GM18951 (cell line): Measurements from ENCODE around the gene SIPA1L3.

Experiments
- POLR2A ChIP-seq: IDR thresholded peaks from 4 replicates; pipeline ENCODE4 v1.6.1; 2011; ENCODE audit warnings: mild to moderate bottlenecking; ENCODE audit not compliant: insufficient read length, insufficient read depth; ENCODE audit errors: extremely low read depth
- in situ Hi-C: fragments of 300-500 bp; cut with MboI; formaldehyde crosslinking; loops from one replicate; pipeline ENCODE4 v1.12.0; 2022; ENCODE audit warnings: low sequenced_read_pairs, mixed read lengths, inconsistent platforms; ENCODE audit not compliant: unreplicated experiment

The SIPA1L3 gene

DNA sequence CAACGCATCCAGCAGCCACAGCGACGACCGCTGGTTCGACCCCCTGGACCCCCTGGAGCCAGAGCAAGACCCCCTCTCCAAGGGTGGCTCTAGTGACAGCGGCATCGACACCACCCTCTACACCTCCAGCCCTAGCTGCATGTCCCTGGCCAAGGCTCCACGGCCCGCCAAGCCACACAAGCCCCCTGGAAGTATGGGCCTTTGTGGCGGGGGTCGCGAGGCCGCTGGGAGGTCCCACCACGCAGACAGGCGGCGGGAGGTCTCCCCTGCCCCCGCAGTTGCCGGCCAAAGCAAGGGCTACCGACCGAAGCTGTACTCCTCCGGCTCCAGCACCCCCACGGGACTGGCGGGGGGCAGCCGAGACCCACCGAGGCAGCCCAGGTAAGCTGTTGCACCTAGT, 257.5 kb downstream of the SIPA1L3 start:
- in situ Hi-C loops: no loop called here
- TF ChIP-seq POLR2A: no peak

DNA sequence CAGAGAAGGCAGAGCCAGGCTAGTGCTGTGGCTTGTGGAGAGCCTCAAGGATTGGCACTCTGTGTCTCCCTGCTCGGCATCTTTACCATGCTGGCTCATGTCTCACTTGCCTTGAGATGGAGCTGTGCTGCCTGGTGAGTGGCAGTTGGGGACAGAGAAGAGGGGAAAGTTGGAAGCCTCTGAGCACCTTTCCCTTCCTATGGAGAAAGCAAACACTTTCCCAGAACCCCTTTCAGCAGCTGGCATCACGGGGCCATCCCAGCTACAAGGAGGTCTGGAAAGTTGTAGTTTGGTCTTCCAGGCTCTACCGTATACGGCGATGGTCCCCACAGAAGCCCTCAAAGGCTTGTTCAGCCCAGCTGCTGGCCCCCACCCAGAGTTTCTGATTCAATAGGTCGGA, 258.3 kb downstream of the SIPA1L3 start:
- in situ Hi-C loops: no loop called here

DNA sequence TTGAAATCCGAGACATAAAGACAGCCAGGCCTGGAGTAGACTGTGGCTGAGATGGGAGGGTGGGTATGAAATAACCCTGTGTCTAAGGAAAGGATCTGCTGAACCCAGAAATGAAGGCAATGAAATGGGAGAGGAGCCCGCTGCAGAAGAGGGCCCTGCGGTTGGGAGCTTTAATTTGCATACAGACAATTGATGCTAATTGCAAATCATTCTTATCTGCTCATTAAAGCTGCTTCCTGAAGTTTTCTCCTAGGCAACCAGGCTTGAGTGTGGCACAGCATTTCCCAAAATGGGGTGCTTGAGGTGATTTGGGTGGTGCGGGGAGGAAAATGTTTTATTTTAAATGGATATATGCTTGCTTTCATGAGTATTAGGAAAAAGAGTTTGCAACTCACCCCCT, 261.6 kb downstream of the SIPA1L3 start:
- in situ Hi-C loops: no loop called here
- TF ChIP-seq POLR2A: no peak

More for the DNA sequence above, 258.3 kb downstream of the SIPA1L3 start:
- TF ChIP-seq POLR2A: no peak

DNA sequence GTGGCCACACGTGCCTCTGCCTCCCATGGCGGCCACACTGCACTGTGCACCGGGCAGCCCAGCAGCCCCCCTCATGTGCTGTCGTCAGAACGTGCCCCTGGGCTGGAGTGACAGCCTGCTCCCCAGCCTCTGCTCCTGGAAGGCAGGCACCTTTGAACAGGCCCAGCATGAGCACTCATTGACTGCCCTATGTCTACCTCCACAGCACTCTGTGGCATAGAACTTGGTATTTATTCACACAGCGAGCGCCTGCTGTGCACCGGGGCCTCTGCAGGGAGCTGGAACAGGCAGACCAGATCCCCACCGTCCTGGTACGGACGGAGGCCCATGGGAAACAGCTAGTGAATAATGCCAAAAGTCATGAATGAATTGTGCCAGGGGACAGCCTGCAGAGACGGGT, 263.3 kb downstream of the SIPA1L3 start:
- in situ Hi-C loops: no loop called here
- TF ChIP-seq POLR2A: no peak

DNA sequence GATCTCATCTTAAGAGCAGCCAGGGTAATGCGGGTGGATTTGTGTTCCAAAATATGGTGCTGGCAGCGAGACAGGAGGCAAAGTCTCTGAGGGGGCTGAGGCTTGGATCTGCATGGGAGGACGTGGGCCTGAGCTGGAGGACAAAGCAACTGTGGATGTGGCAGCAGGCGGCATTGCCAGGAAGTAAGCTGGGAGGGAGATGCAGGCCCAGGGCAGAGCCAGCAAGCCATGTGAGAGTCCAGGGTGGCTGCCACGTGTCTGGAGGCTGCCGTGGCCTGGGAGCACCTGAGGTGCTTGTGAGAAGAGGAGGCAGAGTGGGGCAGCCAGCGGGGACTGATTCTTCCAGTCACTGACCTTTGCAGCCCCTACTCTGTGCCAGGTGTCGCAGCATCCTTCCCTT, 265.0 kb downstream of the SIPA1L3 start:
- TF ChIP-seq POLR2A: no peak
- in situ Hi-C loops: no loop called here

DNA sequence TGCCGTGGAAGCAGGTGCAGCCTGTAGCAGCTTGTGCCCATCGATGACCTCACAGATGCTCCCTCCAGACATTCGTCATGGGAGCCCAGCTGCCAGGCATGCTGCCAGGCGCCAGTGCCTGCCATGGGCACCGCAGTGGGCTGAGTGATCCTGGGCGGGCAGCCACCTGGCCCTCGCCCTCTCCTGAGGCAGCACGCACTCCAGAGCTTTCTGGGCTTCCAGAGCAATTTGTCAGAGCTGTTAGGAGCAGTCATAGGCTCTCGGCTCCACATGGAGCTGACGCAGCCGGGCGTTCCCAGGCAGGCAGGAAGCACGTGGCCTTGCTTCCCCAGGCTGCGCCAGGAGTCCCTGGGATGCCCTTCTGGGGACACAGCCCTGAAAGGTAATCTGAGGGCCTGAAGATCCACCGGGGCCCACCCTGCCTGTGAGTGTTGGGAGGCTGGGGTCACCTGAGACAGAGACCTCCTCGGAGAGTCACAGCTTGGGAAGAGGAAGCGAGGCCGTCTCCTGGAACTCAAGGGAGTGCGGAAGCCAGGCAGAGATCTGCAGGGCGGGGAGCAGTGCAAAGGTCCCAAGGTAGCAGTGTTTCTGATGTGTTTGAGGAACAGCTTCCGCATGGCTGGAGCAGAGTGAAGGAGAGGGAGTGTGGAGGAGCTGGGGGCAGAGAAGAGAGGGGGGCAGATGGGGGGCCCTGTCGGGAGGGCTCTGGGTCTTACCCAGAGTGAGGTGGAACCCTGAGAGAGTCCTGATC, 266.5 kb downstream of the SIPA1L3 start:
- no peak for TF ChIP-seq POLR2A
- in situ Hi-C loops: no loop called here

DNA sequence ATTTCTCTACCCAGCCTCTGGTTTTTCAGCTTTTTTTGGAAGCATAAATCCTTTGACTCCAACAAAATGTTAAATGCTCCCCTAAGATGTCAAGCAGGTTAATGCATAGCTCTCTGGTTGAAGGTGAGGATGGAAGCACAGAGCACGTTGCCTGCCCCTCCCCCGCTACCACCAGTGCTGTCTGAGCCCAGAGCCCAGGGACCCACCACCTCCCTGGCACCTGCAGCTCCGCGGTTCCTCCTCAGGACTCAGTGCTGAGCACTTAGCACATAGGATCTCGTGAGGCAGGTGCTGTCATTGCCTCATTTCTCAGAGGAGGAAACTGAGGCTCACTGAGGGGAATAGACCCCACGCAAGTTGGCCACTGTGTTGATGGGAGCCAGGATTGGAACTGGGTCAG, 268.4 kb downstream of the SIPA1L3 start:
- in situ Hi-C loops: no loop called here
- TF ChIP-seq POLR2A: no peak

DNA sequence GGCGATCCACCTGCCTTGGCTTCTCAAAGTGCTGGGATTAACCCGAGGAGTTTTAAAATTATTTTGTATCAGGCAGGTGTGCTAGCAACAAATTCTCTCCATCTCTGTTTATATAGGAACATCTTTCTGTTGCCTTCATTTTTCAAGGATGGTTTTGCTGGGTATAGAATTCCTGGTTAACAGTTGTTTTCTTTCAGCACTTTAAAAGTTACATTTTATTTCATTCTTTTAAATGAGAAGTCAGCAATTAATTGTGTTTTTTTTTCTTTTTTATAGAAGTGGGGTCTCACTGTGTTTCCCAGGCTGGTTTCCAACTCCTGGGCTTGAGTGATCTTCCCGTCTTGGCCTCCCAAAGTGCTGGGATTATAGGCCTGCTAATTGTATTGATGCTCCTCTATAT, 273.1 kb downstream of the SIPA1L3 start:
- no peak for TF ChIP-seq POLR2A
- in situ Hi-C loops: no loop called here

DNA sequence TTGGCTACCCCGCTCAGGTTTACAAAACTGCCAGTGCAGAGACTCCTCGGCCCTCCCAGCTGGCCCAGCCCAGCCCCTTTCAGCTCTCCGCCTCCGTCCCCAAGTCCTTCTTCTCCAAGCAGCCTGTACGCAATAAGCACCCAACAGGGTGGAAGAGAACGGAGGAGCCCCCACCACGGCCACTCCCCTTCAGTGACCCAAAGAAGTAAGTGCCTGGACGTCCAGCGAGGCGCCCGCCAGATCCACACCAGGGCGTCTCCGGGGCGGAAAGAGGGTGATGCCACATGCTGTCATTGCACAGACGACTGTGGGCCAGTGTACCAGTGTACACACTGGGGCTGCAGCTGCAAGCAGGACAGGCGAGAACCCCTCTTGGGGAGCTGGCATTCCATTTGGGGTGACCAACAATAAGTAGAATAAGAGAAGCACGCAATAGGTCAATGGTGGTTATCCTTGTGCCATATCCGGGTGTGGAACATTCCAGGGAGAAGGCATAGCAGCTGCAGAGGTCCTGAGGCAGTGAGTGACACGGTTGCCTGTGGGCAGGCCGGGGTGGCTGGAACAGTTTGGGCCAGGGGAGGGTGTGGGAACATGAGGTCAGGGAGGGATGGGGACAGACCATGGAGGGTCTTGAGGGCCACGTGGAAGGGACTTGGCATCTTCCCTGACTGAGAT, 275.7 kb downstream of the SIPA1L3 start:
- TF ChIP-seq POLR2A: no peak
- in situ Hi-C loops: no loop called here

DNA sequence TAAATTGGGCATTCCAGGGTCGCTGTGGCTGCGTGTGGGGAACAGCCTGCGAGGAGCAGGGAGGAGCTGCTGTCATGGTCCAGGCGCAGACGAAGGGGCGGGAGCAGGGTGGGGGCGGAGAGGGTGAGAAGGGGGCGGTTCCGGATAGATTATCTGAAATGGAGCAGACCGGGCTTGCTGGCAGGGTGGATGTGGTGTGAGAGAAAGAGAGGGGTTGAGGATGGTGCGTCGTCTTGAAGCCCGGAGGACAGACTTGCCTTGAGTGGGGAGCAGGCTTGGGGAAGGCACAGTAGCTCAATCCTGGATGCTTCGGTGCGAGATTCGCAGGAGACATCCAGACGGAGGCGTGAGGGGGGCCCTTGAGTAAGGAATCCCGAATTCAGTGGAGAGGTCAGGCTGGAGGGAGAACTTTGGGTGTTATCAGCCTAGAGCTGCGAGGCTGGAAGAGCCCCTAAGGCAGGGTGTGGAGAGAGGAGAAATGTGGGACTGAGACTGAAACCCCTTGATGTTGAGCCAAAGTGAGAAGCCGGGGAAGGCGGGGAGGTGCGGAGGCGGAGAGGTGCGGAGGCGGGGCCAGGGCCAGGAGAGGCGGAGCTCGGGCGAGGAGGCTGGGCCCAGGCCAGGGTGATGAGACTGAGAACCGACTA, 276.4 kb downstream of the SIPA1L3 start:
- in situ Hi-C loops: no loop called here

DNA sequence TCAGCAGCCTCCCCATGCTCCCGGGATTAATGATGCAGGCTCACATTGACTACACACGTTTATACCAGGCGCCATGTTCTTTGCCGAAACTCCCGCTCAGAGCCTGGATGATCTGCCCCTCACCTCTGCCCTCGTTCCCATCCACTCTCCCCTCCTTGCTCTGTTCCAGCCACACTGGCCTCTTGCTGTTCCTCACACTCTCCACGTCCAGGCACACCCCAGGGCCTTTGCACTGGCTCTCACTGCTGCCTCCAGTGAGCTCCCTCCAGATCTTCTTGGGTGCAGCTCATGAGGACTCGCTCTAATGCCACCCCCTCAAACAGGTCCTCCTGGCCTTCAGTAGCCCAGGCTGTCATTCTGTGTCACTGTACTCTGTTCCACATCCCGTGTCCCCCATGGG, 277.8 kb downstream of the SIPA1L3 start:
- TF ChIP-seq POLR2A: no peak
- in situ Hi-C loops: no loop called here

More for the DNA sequence above, 276.4 kb downstream of the SIPA1L3 start:
- no peak for TF ChIP-seq POLR2A

DNA sequence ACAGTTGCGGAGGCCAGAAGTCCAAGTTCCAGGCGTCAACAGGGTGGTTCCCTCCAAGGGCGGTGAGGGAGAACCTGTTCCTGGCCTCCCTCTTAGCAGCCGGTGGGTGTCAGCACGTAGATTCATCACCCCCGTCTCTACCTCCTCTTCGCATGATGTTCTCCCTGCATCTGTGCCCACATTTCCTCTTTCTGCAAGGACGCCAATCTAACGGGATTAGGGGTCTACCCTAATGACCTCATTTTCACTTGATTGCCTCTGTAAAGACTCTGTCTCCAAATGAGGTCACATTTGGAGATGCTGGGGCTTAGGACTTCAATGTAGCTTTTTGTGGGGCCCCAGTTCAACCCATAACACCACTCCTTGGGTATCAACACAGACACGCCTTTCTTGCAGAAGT, 278.6 kb downstream of the SIPA1L3 start:
- in situ Hi-C loops: no loop called here
- no peak for TF ChIP-seq POLR2A

DNA sequence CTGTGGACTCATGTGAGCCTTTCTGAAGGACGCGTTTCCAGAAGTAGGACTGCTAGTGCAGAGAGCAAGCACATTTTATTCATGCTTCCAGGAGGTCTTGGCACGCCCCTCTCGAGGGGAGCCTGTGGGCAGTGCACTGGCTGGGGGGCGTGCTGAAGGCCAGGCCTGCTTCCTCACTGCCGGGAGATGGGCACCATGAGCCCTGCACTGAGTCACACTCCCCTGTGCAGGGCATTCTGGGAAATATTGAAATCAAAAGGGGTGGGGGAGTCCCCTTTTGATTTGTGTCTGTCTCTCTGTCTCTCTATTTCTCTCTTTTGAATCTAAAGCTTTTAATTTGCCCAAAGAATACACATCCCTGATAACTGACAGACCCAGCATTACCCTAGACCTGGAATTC, 283.1 kb downstream of the SIPA1L3 start:
- in situ Hi-C loops: no loop called here
- no peak for TF ChIP-seq POLR2A

DNA sequence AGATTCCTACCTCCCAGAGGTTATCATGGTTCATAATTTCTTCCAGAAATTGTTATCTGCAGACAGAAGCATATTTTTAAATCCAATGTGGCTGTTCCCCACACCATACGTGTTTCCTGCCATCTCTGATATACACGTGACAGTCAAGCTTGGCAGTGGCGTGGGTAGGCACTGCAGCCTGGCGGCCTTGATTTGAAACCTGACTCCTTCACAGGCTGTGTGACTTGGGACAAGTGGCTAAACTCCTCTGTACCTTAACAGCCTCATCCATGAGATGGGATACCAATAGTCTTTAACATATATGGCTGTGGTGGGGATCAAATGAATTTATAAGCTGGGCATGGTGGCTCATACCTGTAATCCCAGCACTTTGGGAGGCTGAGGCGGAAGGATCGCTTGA, 283.8 kb downstream of the SIPA1L3 start:
- no peak for TF ChIP-seq POLR2A
- in situ Hi-C loops: no loop called here
